ENCODE data around the gene SCN1B.

Gene SCN1B

GRCh38 chr19:35052599-35053190 lies 22.4 kb downstream of the SCN1B start:
- DNase-seq (ENCODE audit: low spot score), result no peak
- H3K4me3 ChIP-seq, result no peak overlapping the region
- no peak for TF ChIP-seq CTCF (IDR thresholded peaks at IDR 0.05)
- no peak overlapping the region for H3K27ac ChIP-seq

- no peak overlapping the region for H3K4me3 ChIP-seq
- no peak for TF ChIP-seq CTCF (IDR thresholded peaks at IDR 0.05)
- DNase-seq (ENCODE audit: low spot score), result no peak
- no peak overlapping the region for H3K27ac ChIP-seq
These were observed 23.5 kb downstream of the SCN1B start for GRCh38 chr19:35053667-35054293.

- TF ChIP-seq CTCF (IDR thresholded peaks at IDR 0.05), result no peak
- H3K4me3 ChIP-seq, result no peak overlapping the region
- DNase-seq (ENCODE audit: low spot score), result no peak
- H3K27ac ChIP-seq, result no peak overlapping the region
These were observed 24.4 kb downstream of the SCN1B start for GRCh38 chr19:35054626-35055025.

- Histone ChIP-seq H3K27ac (no peak overlapping the region), H3K4me3 (no peak overlapping the region)
- TF ChIP-seq CTCF (IDR thresholded peaks at IDR 0.05), result no peak
- DNase-seq (ENCODE audit: low spot score), result no peak
These were observed 25.5 kb downstream of the SCN1B start for GRCh38 chr19:35055715-35056179.

- no peak overlapping the region for H3K4me3 ChIP-seq
- no peak for TF ChIP-seq CTCF (IDR thresholded peaks at IDR 0.05)
- H3K27ac ChIP-seq, result no peak overlapping the region
- DNase-seq (ENCODE audit: low spot score), result no peak
These were observed 26.3 kb downstream of the SCN1B start for GRCh38 chr19:35056513-35057063.

GRCh38 chr19:35058370-35058769 lies 28.1 kb downstream of the SCN1B start:
- H3K4me3 ChIP-seq, result no peak overlapping the region
- no peak overlapping the region for H3K27ac ChIP-seq
- no peak for DNase-seq (ENCODE audit: low spot score)
- no peak for TF ChIP-seq CTCF (IDR thresholded peaks at IDR 0.05)
